Endothelial cell of umbilical vein (primary cell): ENCODE data around the gene PSORS1C1. TPM values are rescaled to one million over a fixed set of nuclear protein-coding genes. Genes with fewer than 3 reads are reported as not detected.

ENCODE experiments used
- BruUV-seq: library from RNA; stranded (reverse); fragments of 400-500 nt; replicated peaks from 2 replicates; lab custom pipeline; 2021; lab: Mats Ljungman, UMichigan
- CTCF ChIA-PET: fragments of 300-600, 350-600 bp; sonication (Branson Sonifier 250); formaldehyde crosslinking; loops from one replicate; lab custom pipeline; 2021; ENCODE audit warnings: antibody characterized with exemption, inconsistent platforms; lab: Charles Lee
- POLR2A ChIA-PET: fragments of 300-600, 350-600 bp; sonication (Branson Sonifier 250); formaldehyde crosslinking; loops from one replicate; lab custom pipeline; 2021; ENCODE audit warnings: antibody characterized with exemption, inconsistent platforms; lab: Charles Lee
- DNase-seq: peaks from one replicate; pipeline ENCODE4 v3.0.0-alpha.2; 2011; ENCODE audit warnings: low read depth, low spot score
- FAIRE-seq: peaks from 2 replicates; lab custom pipeline; 2011; peaks lifted over from hg19 to GRCh38; lab: Jason Lieb, UNC
- H2AFZ ChIP-seq: 2 replicates; pipeline ENCODE4 v1.6.0; 2012; ENCODE audit warnings: low read depth, low read length, control low read depth, inconsistent platforms
- H3K27ac ChIP-seq: 2 replicates; pipeline ENCODE4 v1.5.1; 2011; ENCODE audit warnings: low read depth, mild to moderate bottlenecking, control low read depth, low read length, moderate library complexity; ENCODE audit not compliant: insufficient read depth
- H3K27me3 ChIP-seq, 2 experiments: 2 replicates each; pipeline versions ENCODE4 v1.6.0 to v1.6.1; 2011; ENCODE audit warnings: low read length in 2 of 2, mixed read lengths in 1 of 2; ENCODE audit not compliant: control insufficient read depth in 2 of 2, insufficient read depth in 2 of 2
- H3K36me3 ChIP-seq, 2 experiments: 2 replicates in 1 of 2; 3 replicates in 1 of 2; pipeline ENCODE4 v1.5.1; 2011; ENCODE audit warnings: low read length in 2 of 2, mild to moderate bottlenecking in 1 of 2, moderate library complexity in 1 of 2; ENCODE audit not compliant: control insufficient read depth in 2 of 2, insufficient read depth in 2 of 2; ENCODE audit errors: extremely low read depth in 1 of 2
- H3K4me1 ChIP-seq: 3 replicates; pipeline ENCODE4 v1.5.1; 2011; ENCODE audit warnings: mild to moderate bottlenecking, low read length; ENCODE audit not compliant: control insufficient read depth, insufficient read depth; ENCODE audit errors: extremely low read depth
- H3K4me2 ChIP-seq: 2 replicates; pipeline ENCODE4 v1.6.1; 2011; ENCODE audit warnings: low read length, control low read depth, mixed read lengths; ENCODE audit not compliant: insufficient read depth
- H3K4me3 ChIP-seq, 3 experiments: fragments of 200-600 bp in 1 of 3; sonication (generic), shearing (Covaris generic) in 1 of 3; replicated peaks in 1 of 3; 2 replicates each; pipeline ENCODE4 v1.5.1; 2011 to 2016; ENCODE audit warnings: control low read depth in 3 of 3, low read length in 3 of 3, mild to moderate bottlenecking in 2 of 3, inconsistent platforms in 1 of 3, low read depth in 1 of 3, moderate library complexity in 1 of 3; ENCODE audit not compliant: insufficient read depth in 1 of 3
- H3K79me2 ChIP-seq: 2 replicates; pipeline ENCODE4 v1.6.0; 2012; ENCODE audit warnings: low read length, inconsistent platforms; ENCODE audit not compliant: control insufficient read depth, insufficient read depth
- H3K9ac ChIP-seq: replicated peaks from 2 replicates; pipeline ENCODE3; 2011; ENCODE audit warnings: low read length, control low read depth; ENCODE audit not compliant: insufficient read depth; ENCODE audit errors: extremely low read depth
- H3K9me1 ChIP-seq: replicated peaks from 3 replicates; pipeline ENCODE4 v1.6.0; 2011; ENCODE audit warnings: mild to moderate bottlenecking, low read length; ENCODE audit not compliant: control insufficient read depth, insufficient read depth; ENCODE audit errors: extremely low read depth
- H3K9me3 ChIP-seq: replicated peaks from 2 replicates; pipeline ENCODE4 v1.5.1; 2012; ENCODE audit warnings: low read length, inconsistent platforms; ENCODE audit not compliant: control insufficient read depth, insufficient read depth
- H4K20me1 ChIP-seq: replicated peaks from 2 replicates; pipeline ENCODE3; 2011; ENCODE audit warnings: mild to moderate bottlenecking, low read length; ENCODE audit not compliant: control insufficient read depth, insufficient read depth; ENCODE audit errors: extremely low read depth
- EZH2 ChIP-seq: IDR thresholded peaks from 2 replicates; pipeline ENCODE4 v1.6.1; 2012; ENCODE audit warnings: borderline replicate concordance, low read depth, mild to moderate bottlenecking, moderate library complexity, low read length, inconsistent platforms; ENCODE audit not compliant: severe bottlenecking
- FOS ChIP-seq: IDR thresholded peaks from 2 replicates; pipeline ENCODE4 v1.6.1; 2011; ENCODE audit warnings: mild to moderate bottlenecking, low read length, moderate library complexity, borderline replicate concordance; ENCODE audit not compliant: insufficient read depth
- GATA2 ChIP-seq: IDR thresholded peaks from 2 replicates; pipeline ENCODE4 v1.7.0; 2011; ENCODE audit warnings: low read depth, mild to moderate bottlenecking, moderate library complexity, mixed read lengths, low read length; ENCODE audit not compliant: insufficient read length, insufficient read depth
- MAX ChIP-seq: IDR thresholded peaks from 2 replicates; pipeline ENCODE4 v1.6.1; 2011; ENCODE audit not compliant: insufficient read depth, insufficient read length
- POLR2A ChIP-seq: IDR thresholded peaks from 2 replicates; pipeline ENCODE4 v1.6.1; 2012; ENCODE audit warnings: low read depth, mild to moderate bottlenecking, control low read depth, low read length
- POLR2AphosphoS5 ChIP-seq: IDR thresholded peaks from 2 replicates; pipeline ENCODE4 v1.6.1; 2012; ENCODE audit warnings: low read depth, mild to moderate bottlenecking, control low read depth, low read length, moderate library complexity; ENCODE audit not compliant: insufficient read depth
- dilution Hi-C: fragments of 300-500 bp; cut with MboI; formaldehyde crosslinking; loops from one replicate; pipeline ENCODE4 v1.15.0; 2019; ENCODE audit warnings: low sequenced_read_pairs; ENCODE audit not compliant: extremely low pct_ligation_motif_present
- intact Hi-C: fragments of 100-400 bp; cut with micrococcal nuclease; formaldehyde crosslinking; loops from one replicate; pipeline ENCODE4 v1.10.0; 2022
- polyA plus RNA-seq, 4 experiments: library from polyadenylated mRNA; depleted of rRNA in 3 of 4; stranded (reverse) in 3 of 4; unstranded in 1 of 4; fragments of >200 nt; gene quantifications; 2 replicates each; pipeline versions ENCODE4 v1.2.1 to v1.2.3, GENCODE V29; 2011 to 2012; ENCODE audit warnings: missing spikeins in 1 of 4
- total RNA-seq: library from RNA; stranded (reverse); gene quantifications from 2 replicates; pipeline ENCODE4 v1.2.3, GENCODE V29; 2021

Gene PSORS1C1
- total and polyA plus RNA-seq, 2 donors (not counting 3 experiments of a cell fraction or from before 2014, with no cell fraction given), result 1.1 to 13.2 TPM

- POLR2A ChIA-PET, result no interaction called here
- no peaks in the 10 kb centered on the region for H3K9me3 ChIP-seq
- BruUV-seq, result no TSS peak
- CTCF ChIA-PET, result interaction anchor here (1.0 to 10.6 kb wide), 7 partner anchors 11 to 216 kb away, joined by 4 to 71 read pairs (median 4); partner anchors contain the start of gene PSORS1C1
- H3K79me2 ChIP-seq, result no peaks in the 10 kb centered on the region
- H2AFZ ChIP-seq, result no peak overlapping the region
- DNase-seq (no peak), FAIRE-seq (no peak)
- intact Hi-C loops (no loop called here), dilution Hi-C loops (no loop called here)
- no peak for TF ChIP-seq EZH2
- no peaks in the 10 kb centered on the region for H4K20me1 ChIP-seq
- no peaks in the 10 kb centered on the region for H3K36me3 ChIP-seq
- H3K9me1 ChIP-seq, result no peaks in the 10 kb centered on the region
- H3K27me3 ChIP-seq, result peaks cover 3 to 6% of the 10 kb centered on the region in 2 experiments
- no peak overlapping the region for H3K27ac ChIP-seq
- H3K4me2 ChIP-seq, result no peak overlapping the region
- H3K4me1 ChIP-seq, result no peaks in the 10 kb centered on the region
- H3K9ac ChIP-seq, result no peak overlapping the region
- no peak overlapping the region for H3K4me3 ChIP-seq
Measured at GRCh38 chr6:31131595-31131994, 17.0 kb downstream of the PSORS1C1 start.

- Histone ChIP-seq H3K4me1 (no peaks in the 10 kb centered on the region), H3K27ac (no peak overlapping the region), H3K79me2 (no peaks in the 10 kb centered on the region), H2AFZ (no peak overlapping the region), H4K20me1 (no peaks in the 10 kb centered on the region), H3K9me3 (no peaks in the 10 kb centered on the region), H3K27me3 (peaks cover 3 to 6% of the 10 kb centered on the region in 2 experiments), H3K36me3 (no peaks in the 10 kb centered on the region), H3K9me1 (no peaks in the 10 kb centered on the region), H3K4me2 (no peak overlapping the region), H3K9ac (no peak overlapping the region), H3K4me3 (no peak overlapping the region)
- DNase-seq (no peak), FAIRE-seq (no peak)
- BruUV-seq, result no TSS peak
- intact Hi-C loops (no loop called here), dilution Hi-C loops (no loop called here)
- ChIA-PET POLR2A (no interaction called here), CTCF (interaction anchor here (1.2 to 10.6 kb wide), 3 partner anchors 17 to 59 kb away, joined by 3 to 71 read pairs (median 26); partner anchors contain the start of gene PSORS1C1)
- TF ChIP-seq MAX (no peak), FOS (no peak), POLR2A (no peak), GATA2 (no peak), EZH2 (no peak), POLR2AphosphoS5 (no peak)
Measured at GRCh38 chr6:31132806-31133205, 18.2 kb downstream of the PSORS1C1 start.
